GM21717 (cell line): ENCODE results near the gene N4BP3.
A peak's percentile ranks its signal among the peaks of the same experiment; 100 is the strongest.

Experiments
- ATAC-seq: cut with Tn5 transposase; IDR thresholded peaks from one replicate; pipeline ENCODE4 v1.9.1; 2021; ENCODE audit warnings: mild to moderate bottlenecking, moderate library complexity; ENCODE audit not compliant: unreplicated experiment

Gene N4BP3

DNA sequence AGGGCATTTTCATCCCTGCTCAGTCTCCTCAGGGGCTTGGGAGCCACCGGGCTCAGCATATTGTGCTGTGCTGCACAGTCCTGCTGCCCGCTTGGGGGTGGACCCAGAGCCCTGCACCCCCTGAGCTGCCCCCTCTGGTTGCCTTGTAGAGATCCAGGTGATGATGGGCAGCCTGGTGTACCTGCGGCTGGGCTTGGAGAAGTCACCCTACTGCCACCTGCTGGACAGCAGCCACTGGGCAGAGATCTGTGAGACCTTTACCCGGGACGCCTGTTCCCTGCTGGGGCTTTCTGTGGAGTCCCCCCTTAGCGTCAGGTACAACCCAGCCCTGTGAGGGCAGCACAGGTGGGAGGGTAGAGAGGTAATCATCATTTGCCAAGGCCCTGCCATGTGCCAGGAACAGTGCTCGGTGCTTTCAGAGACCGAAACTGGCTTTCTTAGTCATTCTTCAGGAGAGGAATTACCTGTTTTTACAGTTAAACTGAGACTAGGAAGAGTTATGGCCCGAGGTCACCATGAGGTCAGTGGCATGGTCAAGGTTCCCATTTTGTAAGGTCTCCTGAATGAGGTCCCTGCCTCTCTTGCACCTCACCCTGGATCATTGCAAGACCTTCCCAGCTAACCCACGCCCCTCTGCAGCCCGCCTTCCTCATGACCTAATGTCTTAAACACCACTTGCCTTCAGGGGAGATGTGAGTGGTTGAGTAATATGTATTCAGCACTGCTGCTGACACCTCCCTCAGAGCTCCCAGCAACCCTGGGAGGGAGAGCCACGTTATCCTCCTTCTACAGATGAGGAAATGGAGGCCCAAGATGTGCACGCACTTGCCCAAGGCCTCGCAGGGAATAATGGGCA is 32.9 kb downstream of the N4BP3 start:
- no peak for ATAC-seq

GRCh38 chr5:178147406-178147805 is 34.1 kb downstream of the N4BP3 start:
- ATAC-seq: no peak

DNA sequence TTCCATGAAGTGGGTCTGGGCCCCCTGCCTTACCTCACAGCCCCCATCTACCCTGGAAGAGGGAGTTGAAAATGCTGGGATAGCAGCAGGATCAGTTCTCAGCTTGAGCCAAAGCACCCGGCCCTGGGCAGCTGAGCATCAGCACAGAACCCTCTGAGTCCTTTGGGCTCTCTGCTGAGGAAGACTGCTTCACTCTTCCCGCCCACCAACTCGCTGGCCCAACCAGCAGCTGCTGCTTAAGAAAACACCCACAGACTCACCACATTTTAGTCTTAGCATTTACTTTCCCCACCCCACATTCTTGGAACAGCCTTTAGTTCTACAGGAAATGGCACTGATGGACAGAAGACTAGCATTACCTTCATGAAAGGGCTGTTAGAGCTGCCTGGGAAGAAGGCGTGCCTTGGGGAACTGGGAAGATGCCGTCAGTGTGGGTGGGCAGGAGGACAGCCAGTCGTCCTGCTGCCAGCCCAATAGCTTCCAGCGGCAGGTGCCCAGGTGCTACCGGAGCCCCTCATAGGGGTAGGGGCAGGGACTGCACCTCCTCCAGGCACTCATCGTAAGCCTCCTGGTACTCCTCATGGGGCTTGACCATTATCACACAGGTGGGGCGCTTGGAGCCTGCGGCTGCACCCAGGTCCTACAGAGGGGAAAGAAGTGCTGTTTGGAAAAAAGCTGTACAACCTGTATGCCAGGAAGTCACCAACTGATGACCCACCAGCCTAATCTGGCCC is 36.0 kb downstream of the N4BP3 start:
- no peak for ATAC-seq

DNA sequence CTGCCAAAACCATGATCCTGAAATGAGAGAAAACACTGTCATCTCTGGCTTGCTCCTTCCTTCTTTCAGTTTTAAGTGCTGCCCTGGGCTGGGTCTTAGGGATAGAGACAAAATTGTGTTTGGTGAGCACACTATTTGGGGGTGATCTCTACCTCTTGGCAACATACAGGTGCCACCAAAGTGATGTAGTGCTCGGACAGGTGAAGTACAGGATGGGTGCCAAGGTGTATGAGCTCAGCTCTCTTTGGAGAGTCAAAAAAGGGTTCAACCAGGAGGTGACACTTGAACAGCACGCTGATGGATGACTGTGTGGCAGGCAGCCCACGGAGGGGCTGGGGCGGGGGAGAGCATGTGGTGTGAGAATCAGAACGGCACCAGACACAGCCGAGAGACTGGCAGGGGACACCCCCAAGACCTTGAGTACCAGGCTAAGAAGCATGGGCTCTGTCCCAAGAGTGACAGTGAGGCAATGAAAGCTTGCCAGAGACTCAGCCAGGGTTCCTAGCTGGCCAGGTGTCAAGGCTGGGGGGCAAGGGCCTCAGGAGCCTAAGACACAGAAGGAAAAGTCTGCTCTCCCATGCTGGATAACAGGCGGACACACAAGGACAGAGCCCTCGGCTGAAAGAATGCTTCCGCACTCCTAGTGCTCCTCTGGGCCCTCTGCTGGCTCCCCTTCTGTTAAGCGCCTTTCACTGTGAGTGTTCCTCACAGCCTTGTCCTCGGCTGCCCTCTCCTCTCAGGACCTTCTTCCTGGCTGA is 37.8 kb downstream of the N4BP3 start:
- no peak for ATAC-seq

DNA sequence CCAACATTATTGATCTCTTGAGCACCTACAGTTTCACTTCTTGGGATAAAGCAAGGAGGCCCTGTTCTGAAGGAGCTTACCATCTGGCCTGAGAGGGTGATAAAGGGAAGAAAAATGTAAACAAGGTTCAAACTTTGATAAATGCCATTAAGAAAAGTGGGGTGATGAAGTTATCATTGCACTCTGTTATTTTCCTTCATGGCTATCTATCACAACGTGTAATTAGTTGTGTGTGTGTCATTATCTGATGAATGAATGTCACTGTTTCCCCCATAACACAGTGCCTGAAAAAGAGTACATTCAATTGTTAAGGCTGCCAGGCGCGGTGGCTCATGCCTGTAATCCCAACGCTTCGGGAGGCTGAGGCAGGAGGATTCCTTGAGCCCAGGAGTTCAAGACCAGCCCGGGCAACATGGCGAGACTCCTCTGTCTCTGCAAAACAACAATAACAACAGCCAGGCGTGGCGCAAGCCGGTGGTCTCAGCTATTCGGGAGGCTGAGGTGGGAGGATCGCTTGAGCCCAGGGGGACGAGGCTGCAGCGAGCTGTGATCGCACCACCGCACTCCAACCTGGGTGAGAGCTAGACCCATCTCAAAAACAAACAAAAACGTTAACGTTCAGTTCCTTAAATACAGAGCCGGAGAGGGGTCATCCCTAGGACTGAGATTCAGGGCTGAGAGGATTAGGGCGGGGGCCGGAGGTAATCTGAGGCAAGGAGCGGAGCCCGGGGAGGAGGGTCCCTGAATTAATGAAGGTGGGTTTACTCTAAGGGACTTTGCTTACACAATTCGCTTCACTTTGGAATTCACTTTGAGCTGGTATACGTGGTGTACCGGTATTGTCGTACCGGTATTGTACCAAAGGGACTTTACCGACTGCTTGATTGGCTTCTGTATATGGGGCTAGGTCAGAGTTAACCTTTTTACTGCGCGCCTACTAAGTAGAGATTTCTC is 39.4 kb downstream of the N4BP3 start:
- no peak for ATAC-seq

GRCh38 chr5:178153530-178154340 is 40.4 kb downstream of the N4BP3 start, which contains the start of gene NHP2:
Gene NHP2 (minus strand): TSS chr5:178153885. CDS start chr5:178153817, 68 bp downstream.
- ATAC-seq: peak; percentile 97

- ATAC-seq: no peak
Observed at GRCh38 chr5:178155065-178155464, 41.7 kb downstream of the N4BP3 start.

- no peak for ATAC-seq
Observed at GRCh38 chr5:178160176-178160575, 46.8 kb downstream of the N4BP3 start.

DNA sequence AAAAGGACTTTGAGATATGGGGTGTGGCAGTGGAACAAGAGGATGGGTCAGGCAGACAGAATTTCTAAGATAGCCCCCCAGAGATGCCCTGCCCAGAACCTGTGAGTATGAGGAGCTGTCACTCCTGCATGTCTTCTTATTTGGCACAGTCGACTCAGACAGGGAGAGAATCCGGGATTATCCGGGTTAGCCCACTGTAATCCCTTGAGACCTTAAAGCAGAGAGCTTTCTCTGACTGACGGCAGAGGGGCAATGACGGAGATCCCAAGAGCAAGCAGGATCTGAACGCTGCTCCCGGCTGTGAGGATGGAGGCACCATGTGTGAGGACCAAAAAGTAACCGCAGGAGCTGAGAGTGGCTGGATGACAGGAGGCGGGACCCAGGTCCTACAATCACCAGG is 49.1 kb downstream of the N4BP3 start:
- no peak for ATAC-seq

DNA sequence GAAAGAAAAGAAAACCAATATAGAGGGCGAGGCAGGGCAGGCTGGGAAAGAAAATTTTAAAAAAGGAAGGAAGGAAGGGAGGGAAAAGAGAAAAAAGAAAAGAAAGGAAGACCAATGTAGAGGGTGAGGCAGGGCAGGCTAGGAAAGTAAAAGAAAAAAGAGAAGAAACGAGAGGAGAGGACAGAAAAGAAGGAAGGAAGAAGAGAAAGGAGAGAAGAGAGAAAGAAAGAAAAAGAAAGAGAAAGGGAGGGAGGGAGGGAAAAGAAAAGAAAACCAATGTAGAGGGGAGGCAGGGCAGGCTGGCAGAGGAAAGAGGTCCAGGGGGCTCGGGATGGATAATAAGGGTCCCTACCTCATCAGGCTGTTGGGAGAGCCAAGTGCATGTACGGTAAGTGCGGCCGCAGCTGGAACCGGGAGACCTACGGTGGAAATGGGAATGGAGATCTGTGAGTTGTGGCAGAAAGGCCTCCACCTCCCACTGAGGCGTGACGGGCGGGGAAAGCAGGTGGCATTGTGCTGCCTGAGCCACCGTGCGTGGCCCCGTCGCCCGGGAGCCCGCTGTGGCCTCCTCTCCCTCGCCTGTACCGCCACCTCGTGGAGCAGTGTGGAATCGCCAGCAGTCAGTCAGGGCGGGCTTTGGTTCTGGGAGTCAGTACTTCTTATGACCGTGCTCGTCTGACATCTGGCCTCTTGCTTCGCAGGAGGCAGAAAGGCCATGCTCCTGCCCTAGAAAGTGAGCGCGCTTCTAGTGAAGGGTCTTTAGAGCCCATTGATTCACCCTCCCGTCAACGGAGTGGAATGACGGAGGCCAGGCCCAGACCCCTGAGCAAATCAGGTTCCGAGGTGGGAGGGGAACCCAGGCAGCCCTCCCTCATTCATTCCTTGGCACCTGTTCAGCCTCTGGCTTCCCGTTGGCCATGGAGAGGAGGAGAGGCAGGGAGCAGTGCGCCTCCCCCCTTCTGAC is 50.7 kb downstream of the N4BP3 start:
- peak; percentile 91 for ATAC-seq

- no peak for ATAC-seq
Observed at GRCh38 chr5:178165581-178165980, 52.2 kb downstream of the N4BP3 start.

DNA sequence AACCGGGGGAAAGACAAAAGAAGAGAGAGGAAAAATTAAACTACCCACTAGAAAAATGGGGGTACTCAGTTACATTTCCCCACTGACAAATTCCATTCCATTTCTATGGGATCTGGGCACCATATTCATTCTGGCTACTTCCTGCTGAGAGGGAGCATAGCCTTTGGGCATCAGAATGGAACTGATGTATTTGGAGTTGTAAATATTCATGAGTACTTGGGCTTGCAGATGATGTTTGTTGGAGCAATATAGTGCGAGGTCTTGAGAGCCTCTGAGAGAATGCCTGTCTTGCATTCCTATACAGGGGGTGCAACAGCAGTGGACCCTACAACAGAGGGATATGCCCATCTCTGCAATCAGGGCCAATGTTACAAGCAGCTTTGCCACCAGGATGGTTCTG is 57.1 kb downstream of the N4BP3 start:
- ATAC-seq: no peak

DNA sequence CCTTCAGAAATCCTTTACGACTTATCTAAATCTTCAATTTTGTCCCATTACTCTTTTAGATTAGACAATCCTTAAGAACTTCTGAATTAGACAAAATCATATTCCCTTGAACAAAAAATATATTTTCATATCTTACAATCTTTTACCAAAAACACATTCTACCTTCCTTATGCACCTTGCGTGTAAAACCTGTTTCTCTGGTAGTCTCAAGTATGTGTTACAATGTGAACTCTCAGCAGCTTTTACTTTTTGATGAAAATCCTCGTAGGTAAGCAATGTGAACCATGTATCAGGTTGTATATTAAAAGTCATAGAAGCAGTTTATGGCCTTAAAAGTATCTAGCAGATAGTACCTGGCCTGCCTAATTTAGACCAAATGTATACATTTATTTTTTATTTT is 61.1 kb downstream of the N4BP3 start:
- ATAC-seq: no peak
